HG03159 (cell line): ENCODE results near the gene GGA2.
"Not testable (repeated sequence)": the region's sequence is repeated elsewhere in the genome, so short reads cannot be mapped to it uniquely, and the experiment has no call there.

Experiments used
- ATAC-seq: cut with Tn5 transposase; IDR thresholded peaks from one replicate; pipeline ENCODE4 v1.9.1; 2021; ENCODE audit warnings: mild to moderate bottlenecking, moderate library complexity; ENCODE audit not compliant: unreplicated experiment

The GGA2 gene

DNA sequence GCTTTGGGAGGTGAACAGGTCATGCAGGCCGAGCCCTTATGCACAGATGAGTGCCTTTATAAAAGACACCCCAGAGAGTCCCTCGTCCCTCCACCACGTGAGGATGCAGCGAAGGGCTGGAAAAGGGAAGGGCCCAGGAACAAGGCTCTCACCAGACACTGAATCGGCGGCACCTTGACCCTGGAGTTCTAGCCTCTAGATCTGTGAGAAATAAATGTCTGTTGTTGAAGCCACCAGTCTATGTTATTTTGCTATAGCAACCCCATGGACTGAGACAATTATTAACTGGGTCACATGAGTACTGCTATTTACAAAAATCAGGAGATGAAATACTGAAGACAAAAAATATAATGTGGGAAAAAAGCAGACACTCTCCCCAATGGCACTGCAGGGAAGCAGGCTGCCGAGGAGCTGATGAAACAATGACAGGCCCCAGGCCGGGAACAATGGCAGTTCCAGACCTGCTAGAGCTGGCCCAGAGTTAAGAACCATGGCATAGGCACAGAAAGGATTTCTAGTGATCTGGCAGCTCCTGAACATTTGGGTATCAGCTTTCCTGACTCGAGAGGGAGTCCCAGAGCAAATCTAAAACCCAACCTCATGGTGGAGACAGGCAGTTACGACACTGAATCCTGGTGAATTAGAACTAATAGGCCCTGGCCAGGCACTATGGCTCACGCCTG lies 17.8 kb upstream of the GGA2 start:
- no peak for ATAC-seq

DNA sequence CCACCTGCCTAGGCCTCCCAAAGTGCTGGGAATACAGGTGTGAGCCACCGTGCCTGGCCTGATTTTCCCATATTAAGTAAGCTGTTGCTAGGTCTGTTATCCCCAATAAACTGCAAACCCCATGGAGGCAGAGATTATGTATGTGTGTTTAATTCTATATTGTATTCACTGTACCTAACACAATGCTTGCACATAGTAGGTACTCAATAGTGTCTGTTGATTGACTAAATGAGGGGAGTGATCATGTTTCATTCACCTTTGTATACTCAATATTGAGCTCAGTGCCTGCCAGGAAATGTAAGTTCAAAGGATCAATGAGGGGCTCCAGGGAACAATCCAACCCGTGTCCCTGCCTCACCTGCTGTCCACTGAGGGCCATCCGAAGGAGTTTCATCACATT lies 14.6 kb upstream of the GGA2 start:
- ATAC-seq = no peak

DNA sequence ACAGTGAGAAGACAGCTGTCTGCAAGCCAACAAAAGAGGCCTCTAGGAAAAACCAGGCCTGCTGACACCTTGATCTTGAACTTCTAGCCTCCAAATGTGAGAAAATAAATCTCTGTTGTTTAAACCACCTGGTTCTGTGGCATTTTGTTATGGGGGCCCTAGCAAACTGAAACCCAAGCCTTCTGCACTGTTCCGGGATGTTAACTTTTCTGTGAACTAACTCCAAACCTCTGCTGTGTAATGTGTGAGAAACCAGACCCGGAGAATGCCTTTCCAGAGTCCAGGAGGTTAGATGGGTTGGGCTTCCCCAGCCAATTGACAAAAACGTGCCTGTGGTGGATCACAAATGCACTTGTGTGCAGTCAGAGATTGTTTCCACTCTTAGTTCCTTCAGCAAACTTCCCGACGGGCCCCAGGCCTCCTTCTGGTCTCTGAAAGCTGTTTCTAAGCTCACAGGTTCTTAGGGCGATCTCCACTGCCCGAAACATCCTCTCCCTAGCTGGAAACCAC lies 13.6 kb upstream of the GGA2 start:
- no peak for ATAC-seq

DNA sequence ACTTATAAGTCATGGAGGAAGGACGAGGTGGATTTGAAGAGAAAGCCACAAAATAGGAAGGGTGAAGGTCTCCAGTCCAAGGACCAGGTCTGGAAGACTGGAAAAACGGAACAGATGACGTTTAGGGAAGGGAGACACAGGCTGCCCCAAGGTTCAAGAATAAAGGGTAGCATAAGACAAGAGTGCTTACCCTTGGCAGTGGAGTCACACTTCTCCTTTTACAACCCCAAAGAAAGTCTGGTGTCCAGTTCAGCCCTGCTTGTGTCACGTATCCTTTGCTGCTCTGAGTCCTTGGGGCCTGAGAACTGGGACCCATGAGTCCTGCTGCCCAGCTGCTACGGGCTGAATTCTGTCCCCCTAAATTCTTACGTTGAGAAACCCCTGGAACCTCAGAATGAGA lies 13.0 kb upstream of the GGA2 start:
- ATAC-seq = no peak

- ATAC-seq = no peak
Observed at GRCh38 chr16:23521965-23522364, 11.7 kb upstream of the GGA2 start.

- ATAC-seq = no peak
Observed at GRCh38 chr16:23521037-23521743, 10.9 kb upstream of the GGA2 start.

DNA sequence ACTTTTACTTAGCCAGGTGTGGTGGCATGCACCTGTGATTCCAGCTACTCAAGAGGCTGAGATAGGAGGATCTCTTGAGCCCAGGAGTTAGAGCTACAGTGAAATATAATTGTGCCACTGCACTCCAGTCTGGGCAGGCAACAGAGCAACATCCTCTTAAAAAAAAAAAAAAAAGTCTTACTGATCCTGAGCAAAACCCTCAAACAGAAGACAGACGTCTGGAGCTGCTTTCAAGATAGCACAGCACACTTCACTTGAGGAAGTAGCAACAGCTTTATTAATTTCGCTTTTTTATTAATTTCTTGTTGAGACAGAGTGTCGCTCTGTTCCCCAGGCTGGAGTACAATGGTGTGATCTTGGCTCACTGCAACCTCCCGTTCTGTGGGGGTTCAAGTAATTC lies 10.2 kb upstream of the GGA2 start:
- no peak for ATAC-seq

DNA sequence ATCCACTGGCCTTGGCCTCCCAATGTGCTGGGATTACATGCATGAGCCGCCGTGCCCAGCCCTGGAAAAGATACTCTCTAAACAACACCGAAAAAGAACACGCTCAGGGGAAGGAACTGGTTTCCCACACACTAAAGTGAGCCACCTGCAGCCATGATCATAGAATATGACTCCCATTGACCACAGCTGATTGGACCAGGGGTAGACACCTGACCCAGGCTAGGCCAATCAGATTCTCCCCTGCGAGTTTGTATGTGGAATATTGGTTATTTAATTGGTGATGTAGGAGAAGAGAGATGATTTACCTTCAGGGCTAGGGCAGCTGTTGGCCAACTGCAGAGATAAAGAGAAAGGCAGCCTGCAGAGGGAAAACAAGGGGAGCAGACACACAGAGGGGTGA lies 9.0 kb upstream of the GGA2 start:
- no peak for ATAC-seq

GRCh38 chr16:23518435-23518891 lies 8.2 kb upstream of the GGA2 start:
- no peak for ATAC-seq

- no peak for ATAC-seq
Observed at GRCh38 chr16:23516366-23517137, 6.3 kb upstream of the GGA2 start.

- no peak for ATAC-seq
Observed at GRCh38 chr16:23515881-23516280, 5.6 kb upstream of the GGA2 start.

DNA sequence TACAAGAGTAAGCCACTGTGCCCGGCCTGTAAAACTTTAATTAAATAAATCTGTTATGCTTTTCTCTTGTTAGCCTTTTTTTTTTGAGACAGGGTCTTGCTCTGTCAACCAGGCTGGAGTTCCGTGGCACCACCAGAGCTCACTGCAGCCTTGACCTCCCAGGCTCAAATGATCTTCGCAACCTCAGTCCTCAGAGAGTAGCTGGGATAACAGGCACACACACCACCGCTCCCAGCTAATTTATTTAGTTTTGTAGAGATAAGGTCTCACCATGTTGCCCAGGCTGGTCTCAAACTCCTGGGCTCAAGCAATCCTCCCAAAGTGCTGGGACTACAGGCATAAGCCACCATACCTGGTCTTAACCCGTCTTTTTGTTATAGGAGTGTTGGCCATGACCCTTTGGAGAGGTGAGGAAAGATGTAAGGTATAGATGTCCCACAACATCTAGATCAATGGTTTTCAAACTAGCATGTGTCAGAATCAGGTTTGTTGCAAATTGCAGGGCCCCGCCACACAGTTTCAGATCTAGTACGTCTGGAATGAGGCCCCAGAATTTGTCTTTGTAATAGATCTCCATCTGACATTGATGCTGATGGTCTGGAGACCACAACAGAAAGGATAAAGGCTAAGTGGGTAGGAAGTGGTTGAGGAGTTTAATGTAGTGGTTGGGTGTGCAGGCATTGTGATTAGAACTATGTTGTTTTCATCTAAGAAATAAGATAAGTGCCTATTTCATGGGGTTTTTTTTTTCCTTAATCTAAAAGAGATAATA lies 4.3 kb upstream of the GGA2 start:
- ATAC-seq = no peak

- no peak for ATAC-seq
Observed at GRCh38 chr16:23512168-23512695, 1.9 kb upstream of the GGA2 start.

DNA sequence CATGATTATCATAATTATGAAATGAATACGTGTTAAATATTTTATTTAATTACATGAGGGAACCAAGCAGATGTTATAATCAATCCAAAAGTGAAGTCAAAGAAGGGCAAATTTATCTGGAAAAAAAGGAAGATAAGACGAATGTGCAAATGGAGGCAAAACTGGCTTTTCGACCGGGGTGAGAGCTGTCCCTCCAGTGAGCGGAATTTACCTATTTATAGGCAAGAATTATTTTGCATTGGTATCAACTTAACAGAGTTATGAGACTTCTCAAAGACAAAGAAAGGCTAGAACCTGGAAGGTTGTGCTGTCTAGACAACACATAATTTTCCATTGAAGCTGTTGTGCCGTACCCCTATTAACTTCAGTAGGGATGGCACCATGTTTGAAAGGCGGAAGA lies 1.4 kb upstream of the GGA2 start:
- no peak for ATAC-seq

- ATAC-seq = not testable (repeated sequence)
Observed at GRCh38 chr16:23510915-23511270, 599 bp upstream of the GGA2 start.

GRCh38 chr16:23509782-23510163 lies 521 bp downstream of the GGA2 start:
- ATAC-seq = no peak

- ATAC-seq = no peak
Observed at GRCh38 chr16:23509441-23509754, 896 bp downstream of the GGA2 start.

DNA sequence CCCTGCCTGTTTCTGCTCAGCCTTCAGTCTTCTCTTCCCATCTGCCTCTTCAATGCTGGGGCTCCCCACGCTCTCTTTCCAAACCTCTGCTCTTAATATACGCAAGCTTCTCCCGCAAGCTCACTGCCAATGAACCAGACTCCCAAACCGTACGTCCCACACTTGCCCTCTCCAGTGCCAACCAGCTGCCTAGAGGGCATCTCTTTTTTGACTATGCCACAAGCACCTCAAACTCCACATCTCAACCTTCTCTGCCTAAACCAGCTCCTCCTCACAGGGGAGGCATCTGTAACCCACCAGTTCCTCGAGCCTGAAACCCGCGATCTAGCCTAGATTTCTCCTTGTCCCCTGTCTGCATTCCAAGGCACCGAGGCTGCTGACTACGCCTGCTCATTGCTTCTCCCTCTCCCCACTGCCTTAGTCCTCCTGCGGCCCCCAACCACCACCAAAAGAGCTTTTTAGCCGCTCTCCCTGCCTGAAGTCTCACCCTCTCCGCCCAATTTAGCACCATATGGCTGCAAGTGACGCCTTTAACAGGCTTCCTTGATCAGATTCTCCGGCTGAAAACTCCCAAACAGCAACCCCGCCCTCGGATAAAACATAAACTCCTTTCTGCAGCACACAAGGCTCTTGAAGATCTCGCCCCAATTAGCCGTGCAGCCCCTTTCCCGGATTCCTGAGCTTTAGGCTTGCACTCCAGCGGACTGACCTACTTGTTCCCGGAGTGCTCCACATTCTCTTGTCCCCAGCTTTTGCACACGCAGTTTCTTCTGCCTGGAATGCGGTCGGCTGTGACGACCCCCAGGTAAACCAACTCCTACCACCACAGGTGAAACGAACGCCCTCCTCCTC lies 1.5 kb downstream of the GGA2 start:
- no peak for ATAC-seq

- no peak for ATAC-seq
Observed at GRCh38 chr16:23506606-23506994, 3.7 kb downstream of the GGA2 start.
